Glutamatergic neuron (in vitro differentiated cells): ENCODE measurements around the gene XRCC3. TPM values are rescaled to one million over a fixed set of nuclear protein-coding genes. Genes with fewer than 3 reads are reported as not detected.

Source experiments
- DNase-seq: peaks from one replicate; pipeline ENCODE4 v3.0.0; 2022
- H3K27ac Mint-ChIP-seq: one replicate; pipeline ENCODE4 v1.8.0; 2020; ENCODE audit warnings: mild to moderate bottlenecking, mixed read lengths, inconsistent platforms; ENCODE audit not compliant: unreplicated experiment
- H3K27me3 Mint-ChIP-seq: one replicate; pipeline ENCODE4 v1.8.0; 2020; ENCODE audit warnings: mild to moderate bottlenecking, moderate library complexity, mixed read lengths, inconsistent platforms; ENCODE audit not compliant: unreplicated experiment
- H3K36me3 Mint-ChIP-seq: one replicate; pipeline ENCODE4 v1.8.0; 2020; ENCODE audit warnings: mild to moderate bottlenecking, mixed read lengths, inconsistent platforms; ENCODE audit not compliant: unreplicated experiment
- H3K4me1 Mint-ChIP-seq: one replicate; pipeline ENCODE4 v1.8.0; 2020; ENCODE audit warnings: mild to moderate bottlenecking, low read depth, mixed read lengths, inconsistent platforms; ENCODE audit not compliant: unreplicated experiment
- H3K4me3 Mint-ChIP-seq: one replicate; pipeline ENCODE4 v1.8.0; 2020; ENCODE audit warnings: mild to moderate bottlenecking, mixed read lengths, inconsistent platforms; ENCODE audit not compliant: unreplicated experiment
- H3K9me3 Mint-ChIP-seq: one replicate; pipeline ENCODE4 v1.8.0; 2020; ENCODE audit warnings: mild to moderate bottlenecking, moderate library complexity, mixed read lengths, inconsistent platforms; ENCODE audit not compliant: unreplicated experiment
- total RNA-seq: library from RNA; stranded (reverse); fragmentation: NEBNext Ultra II Directional; extraction: Animal tissue kit (Norgen Biotek cat#: 25700); gene quantifications from one replicate; pipeline ENCODE4 v1.2.1, GENCODE V29; 2021; ENCODE audit not compliant: unreplicated experiment
- TF ChIP-seq, protein P1 (sequence below): fragments of 200-600 bp; sonication (generic); IDR thresholded peaks from one replicate; pipeline ENCODE4 v1.5.0; 2021; ENCODE audit not compliant: partially characterized antibody, unreplicated experiment

The XRCC3 gene
- total RNA-seq, 1 donor from 2014 or later = 4.5 TPM

DNA sequence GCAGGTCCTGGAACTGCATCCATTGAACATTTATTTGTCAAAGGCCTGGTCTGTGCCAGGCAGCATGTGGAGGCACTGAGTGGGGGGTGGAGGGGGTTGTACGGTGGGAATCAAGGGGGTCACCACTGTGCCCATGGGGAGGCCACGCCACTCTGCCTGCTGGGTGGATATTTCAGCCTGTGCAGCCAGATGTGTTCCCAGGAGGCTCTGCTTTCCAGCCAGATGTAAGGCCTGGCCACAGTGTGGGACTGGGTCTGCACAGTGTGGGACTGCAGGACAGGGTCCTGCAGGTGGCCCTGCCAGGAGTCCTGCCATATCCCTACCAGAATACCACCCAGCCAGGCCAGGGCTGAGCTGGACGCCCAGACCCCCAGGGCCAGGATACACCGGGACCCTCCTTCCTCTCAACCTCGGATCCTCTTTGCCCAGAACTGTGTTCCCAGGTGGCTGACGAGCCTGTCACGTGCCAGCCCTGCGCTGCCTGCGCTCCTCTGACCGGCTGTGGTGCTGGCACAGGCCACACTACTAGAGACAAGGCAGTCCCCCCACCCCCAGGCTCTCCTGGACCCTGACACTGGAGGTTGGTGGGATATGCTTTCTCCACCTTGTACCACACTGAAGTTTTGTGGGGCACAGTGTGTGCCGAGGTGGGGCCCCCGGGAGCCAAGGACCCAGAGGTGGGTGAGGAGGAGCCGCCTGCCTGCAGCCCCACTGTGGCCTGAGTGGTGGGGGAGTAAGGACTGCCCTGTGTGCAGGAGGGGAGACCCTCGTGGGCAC, 17.5 kb downstream of the XRCC3 start:
- H3K4me1 Mint-ChIP-seq = peaks cover 33% of the 10 kb centered on the region
- H3K27ac Mint-ChIP-seq = peak overlapping the region; percentile 72
- DNase-seq = no peak
- H3K27me3 Mint-ChIP-seq = peaks cover 28% of the 10 kb centered on the region
- TF ChIP-seq, protein P1, sequence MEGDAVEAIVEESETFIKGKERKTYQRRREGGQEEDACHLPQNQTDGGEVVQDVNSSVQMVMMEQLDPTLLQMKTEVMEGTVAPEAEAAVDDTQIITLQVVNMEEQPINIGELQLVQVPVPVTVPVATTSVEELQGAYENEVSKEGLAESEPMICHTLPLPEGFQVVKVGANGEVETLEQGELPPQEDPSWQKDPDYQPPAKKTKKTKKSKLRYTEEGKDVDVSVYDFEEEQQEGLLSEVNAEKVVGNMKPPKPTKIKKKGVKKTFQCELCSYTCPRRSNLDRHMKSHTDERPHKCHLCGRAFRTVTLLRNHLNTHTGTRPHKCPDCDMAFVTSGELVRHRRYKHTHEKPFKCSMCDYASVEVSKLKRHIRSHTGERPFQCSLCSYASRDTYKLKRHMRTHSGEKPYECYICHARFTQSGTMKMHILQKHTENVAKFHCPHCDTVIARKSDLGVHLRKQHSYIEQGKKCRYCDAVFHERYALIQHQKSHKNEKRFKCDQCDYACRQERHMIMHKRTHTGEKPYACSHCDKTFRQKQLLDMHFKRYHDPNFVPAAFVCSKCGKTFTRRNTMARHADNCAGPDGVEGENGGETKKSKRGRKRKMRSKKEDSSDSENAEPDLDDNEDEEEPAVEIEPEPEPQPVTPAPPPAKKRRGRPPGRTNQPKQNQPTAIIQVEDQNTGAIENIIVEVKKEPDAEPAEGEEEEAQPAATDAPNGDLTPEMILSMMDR = no peak
- peaks cover 37% of the 10 kb centered on the region for H3K9me3 Mint-ChIP-seq
- H3K4me3 Mint-ChIP-seq = no peak overlapping the region
- no peaks in the 10 kb centered on the region for H3K36me3 Mint-ChIP-seq

- Mint-ChIP-seq H3K9me3 (peaks cover 33% of the 10 kb centered on the region), H3K4me3 (peak overlapping the region; percentile 20), H3K27me3 (peaks cover 25% of the 10 kb centered on the region), H3K36me3 (no peaks in the 10 kb centered on the region), H3K27ac (peak overlapping the region; percentile 72), H3K4me1 (peaks cover 32% of the 10 kb centered on the region)
- no peak for DNase-seq
- TF ChIP-seq, protein P1 = no peak
Measured at GRCh38 chr14:103697206-103697602, 18.0 kb downstream of the XRCC3 start.

- Mint-ChIP-seq H3K36me3 (no peaks in the 10 kb centered on the region), H3K9me3 (peaks cover 27% of the 10 kb centered on the region), H3K27ac (peak overlapping the region; percentile 91), H3K4me1 (peaks cover 31% of the 10 kb centered on the region), H3K27me3 (peaks cover 25% of the 10 kb centered on the region), H3K4me3 (peak overlapping the region; percentile 70)
- DNase-seq = no peak
- TF ChIP-seq, protein P1 = no peak
Measured at GRCh38 chr14:103696466-103697071, 18.7 kb downstream of the XRCC3 start.

GRCh38 chr14:103696070-103696402, 19.2 kb downstream of the XRCC3 start:
- peaks cover 30% of the 10 kb centered on the region for H3K4me1 Mint-ChIP-seq
- peaks cover 25% of the 10 kb centered on the region for H3K27me3 Mint-ChIP-seq
- TF ChIP-seq, protein P1 = no peak
- H3K9me3 Mint-ChIP-seq = peaks cover 23% of the 10 kb centered on the region
- DNase-seq = no peak
- H3K27ac Mint-ChIP-seq = peak overlapping the region; percentile 91
- H3K36me3 Mint-ChIP-seq = no peaks in the 10 kb centered on the region
- H3K4me3 Mint-ChIP-seq = peak overlapping the region; percentile 70
